ENCODE data around the gene COL9A3. TPM values are rescaled to one million over a fixed set of nuclear protein-coding genes. Genes with fewer than 3 reads are reported as not detected.

COL9A3 gene
- total and polyA plus RNA-seq, 2 of the 8 experiments (the other 6 are each of a cell fraction or from before 2014, with no cell fraction given), result 21.7 to 80.1 TPM

GRCh38 chr20:62816031-62816883 is 593 bp upstream of the COL9A3 start (continued):
- TF ChIP-seq CHD7 (IDR thresholded peaks at IDR 0.05; ENCODE audit: insufficient replicate concordance, low read length), result no peak
- no peak for TF ChIP-seq RFX5 (IDR thresholded peaks at IDR 0.05; ENCODE audit: borderline replicate concordance, low read depth, low read length)
- no peak for TF ChIP-seq SRF (IDR thresholded peaks at IDR 0.05; ENCODE audit: low read depth, low read length)
- no peak; the same call in 1 of the 2 replicates for TF ChIP-seq GABPA (IDR thresholded peaks at IDR 0.05; ENCODE audit: borderline replicate concordance, insufficient read depth, low read length)
- TF ChIP-seq BACH1 (IDR thresholded peaks at IDR 0.05; ENCODE audit: low read length), result no peak
- TF ChIP-seq JUN (IDR thresholded peaks at IDR 0.05; ENCODE audit: low read depth, low read length), result no peak
- TF ChIP-seq SP4 (IDR thresholded peaks at IDR 0.05; ENCODE audit: low read length), result no peak
- 0 out of 4 replicates have a peak, but pooled peaks have one; percentile 9 to 32 for TF ChIP-seq HDAC2 (IDR thresholded peaks at IDR 0.05; ENCODE audit: borderline replicate concordance in 1 of 2, low read depth in 2 of 2, low read length in 2 of 2)
- TF ChIP-seq MAFK (IDR thresholded peaks at IDR 0.05; ENCODE audit: low read depth, low read length), result no peak
- TF ChIP-seq POLR2A (IDR thresholded peaks at IDR 0.05; ENCODE audit: control extremely low read depth in 1 of 2, low read depth in 2 of 2, low read length in 2 of 2), result peak in 1 of 2 experiments; percentile 81; a peak in 2 of 3 replicates

All from H1 (cell line).